Esophagus muscularis mucosa (tissue), 3 donors: ENCODE results near the gene AATK.

Experiments used
- POLR2A ChIP-seq: fragments of 450-650 bp; IDR thresholded peaks from one replicate; pipeline ENCODE4 v1.6.1; 2017; ENCODE audit warnings: antibody characterized with exemption, moderate library complexity, mild to moderate bottlenecking, low read depth
- POLR2AphosphoS5 ChIP-seq, 2 donors: sonication (generic); formaldehyde crosslinking; IDR thresholded peaks; one replicate each; pipeline ENCODE4 v1.6.1; 2017; ENCODE audit warnings: antibody characterized with exemption in 2 of 2
- TF ChIP-seq, protein P1 (sequence below), 3 experiments: fragments of 200-600 bp in 2 of 3; fragments of 450-650 bp in 1 of 3; sonication (generic) in 2 of 3; IDR thresholded peaks; one replicate each; pipeline ENCODE4 v1.5.1; 2017 to 2019; ENCODE audit warnings: antibody characterized with exemption in 3 of 3, mild to moderate bottlenecking in 2 of 3, moderate library complexity in 1 of 3

DNA sequence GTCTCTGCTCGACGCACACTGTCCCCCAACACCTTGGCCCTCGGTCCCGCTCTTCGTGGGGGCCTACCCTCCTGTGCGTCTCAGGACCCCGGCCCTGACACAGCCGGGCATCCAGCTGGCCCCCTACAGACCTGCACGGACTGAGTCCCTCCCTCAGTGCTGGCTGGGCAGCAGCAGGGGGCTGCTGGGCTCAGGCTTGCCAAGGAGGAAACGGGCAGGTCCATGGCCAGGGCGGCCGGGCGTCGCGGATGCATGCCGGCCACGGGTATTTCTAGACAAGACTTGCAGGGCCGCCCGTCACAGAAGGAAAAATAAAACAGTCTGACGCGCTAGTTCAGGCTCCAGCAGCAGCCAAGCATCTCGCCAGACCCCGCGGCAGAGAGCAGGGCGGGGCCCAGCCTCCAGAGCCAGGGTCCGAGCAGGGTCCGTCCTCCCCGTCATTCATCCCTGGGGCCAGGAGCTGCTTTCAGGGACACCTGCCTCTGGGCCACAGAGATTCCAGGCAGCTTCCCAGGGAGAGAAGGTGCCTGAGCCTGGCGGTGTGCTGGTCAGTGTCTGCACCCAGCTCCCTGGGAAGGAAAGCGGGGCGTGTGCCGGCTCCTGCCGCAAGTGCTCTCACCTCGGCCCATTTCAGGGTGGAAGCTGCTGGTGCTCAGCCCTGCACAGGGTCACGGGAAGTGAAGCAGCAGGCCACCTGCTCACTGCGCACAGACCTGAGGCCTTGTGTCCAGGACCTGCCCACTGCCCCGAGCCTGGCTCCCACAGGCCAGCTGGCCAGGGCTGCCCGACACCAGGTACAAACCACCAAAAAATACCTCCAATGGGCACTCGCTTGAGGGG is 8.0 kb downstream of the AATK start:
- TF ChIP-seq POLR2AphosphoS5 (IDR thresholded peaks at IDR 0.05) (no peak), POLR2A (no peak)
- TF ChIP-seq, protein P1, sequence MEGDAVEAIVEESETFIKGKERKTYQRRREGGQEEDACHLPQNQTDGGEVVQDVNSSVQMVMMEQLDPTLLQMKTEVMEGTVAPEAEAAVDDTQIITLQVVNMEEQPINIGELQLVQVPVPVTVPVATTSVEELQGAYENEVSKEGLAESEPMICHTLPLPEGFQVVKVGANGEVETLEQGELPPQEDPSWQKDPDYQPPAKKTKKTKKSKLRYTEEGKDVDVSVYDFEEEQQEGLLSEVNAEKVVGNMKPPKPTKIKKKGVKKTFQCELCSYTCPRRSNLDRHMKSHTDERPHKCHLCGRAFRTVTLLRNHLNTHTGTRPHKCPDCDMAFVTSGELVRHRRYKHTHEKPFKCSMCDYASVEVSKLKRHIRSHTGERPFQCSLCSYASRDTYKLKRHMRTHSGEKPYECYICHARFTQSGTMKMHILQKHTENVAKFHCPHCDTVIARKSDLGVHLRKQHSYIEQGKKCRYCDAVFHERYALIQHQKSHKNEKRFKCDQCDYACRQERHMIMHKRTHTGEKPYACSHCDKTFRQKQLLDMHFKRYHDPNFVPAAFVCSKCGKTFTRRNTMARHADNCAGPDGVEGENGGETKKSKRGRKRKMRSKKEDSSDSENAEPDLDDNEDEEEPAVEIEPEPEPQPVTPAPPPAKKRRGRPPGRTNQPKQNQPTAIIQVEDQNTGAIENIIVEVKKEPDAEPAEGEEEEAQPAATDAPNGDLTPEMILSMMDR (IDR thresholded peaks at IDR 0.05), result no peak
